C4-2B (cell line): ENCODE measurements around the gene KRT79.
A peak's percentile ranks its signal among the peaks of the same experiment; 100 is the strongest.

Experiments used
- H3K27ac ChIP-seq: fragments of 450-650 bp; 2 replicates; pipeline ENCODE4 v1.5.1; 2017
- ZFX ChIP-seq: fragments of 450-650 bp; IDR thresholded peaks from 2 replicates; pipeline ENCODE4 v1.6.1; 2017
- TF ChIP-seq, protein P1 (sequence below): fragments of 450-650 bp; conservative IDR thresholded peaks from 2 replicates; pipeline ENCODE4 v1.5.1; 2017; ENCODE audit warnings: mild to moderate bottlenecking

The KRT79 gene

DNA sequence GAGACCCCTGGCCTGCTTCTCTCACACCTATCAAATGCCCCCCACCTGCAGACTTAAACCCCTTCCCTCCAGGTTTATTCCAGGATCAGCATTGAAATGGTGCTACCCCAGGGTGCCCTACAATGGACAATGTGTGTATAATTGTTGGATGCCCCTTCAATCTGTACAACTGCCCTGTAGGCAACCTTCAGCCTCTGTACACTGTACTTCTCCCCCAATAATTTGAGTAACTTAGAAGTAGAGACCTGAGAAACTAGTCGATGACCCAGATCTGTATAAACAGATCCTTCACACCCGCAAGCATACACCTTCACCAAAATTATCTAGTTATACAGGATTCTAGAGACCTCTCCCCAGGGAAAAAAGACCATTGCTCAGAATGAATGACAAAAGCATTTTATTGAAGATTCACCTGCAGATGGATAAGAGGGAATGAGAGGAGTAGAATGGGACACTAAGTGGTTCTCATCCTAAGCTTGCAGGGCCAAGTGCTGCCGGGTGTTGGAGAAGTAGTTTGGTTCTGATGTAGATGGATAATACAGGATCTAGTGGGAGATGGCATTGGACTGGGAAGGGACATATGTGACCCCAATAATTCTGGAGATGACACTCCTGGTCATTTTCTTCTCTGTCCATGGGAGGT is 27.8 kb downstream of the KRT79 start:
- H3K27ac ChIP-seq: no peak overlapping the region
- no peak for TF ChIP-seq ZFX
- TF ChIP-seq, protein P1, sequence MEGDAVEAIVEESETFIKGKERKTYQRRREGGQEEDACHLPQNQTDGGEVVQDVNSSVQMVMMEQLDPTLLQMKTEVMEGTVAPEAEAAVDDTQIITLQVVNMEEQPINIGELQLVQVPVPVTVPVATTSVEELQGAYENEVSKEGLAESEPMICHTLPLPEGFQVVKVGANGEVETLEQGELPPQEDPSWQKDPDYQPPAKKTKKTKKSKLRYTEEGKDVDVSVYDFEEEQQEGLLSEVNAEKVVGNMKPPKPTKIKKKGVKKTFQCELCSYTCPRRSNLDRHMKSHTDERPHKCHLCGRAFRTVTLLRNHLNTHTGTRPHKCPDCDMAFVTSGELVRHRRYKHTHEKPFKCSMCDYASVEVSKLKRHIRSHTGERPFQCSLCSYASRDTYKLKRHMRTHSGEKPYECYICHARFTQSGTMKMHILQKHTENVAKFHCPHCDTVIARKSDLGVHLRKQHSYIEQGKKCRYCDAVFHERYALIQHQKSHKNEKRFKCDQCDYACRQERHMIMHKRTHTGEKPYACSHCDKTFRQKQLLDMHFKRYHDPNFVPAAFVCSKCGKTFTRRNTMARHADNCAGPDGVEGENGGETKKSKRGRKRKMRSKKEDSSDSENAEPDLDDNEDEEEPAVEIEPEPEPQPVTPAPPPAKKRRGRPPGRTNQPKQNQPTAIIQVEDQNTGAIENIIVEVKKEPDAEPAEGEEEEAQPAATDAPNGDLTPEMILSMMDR: no peak

DNA sequence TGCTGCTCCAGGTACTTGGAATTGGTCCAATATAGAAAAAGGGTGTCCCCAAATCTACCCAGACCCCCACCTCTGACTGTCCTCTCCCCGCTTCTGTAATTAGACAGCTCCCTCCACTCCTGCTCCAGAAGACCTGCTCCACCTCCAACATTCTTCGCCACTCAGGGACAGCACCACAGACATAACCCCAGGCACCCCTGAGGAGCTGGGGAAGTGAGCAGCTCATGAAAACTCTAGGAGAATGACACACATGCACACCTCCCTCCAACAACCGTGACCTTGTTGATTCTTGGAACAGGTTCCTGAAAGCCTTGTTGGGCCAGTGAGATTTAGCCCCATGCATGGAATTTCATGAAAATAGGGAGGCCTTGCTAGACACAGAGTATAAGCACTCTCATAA is 28.4 kb downstream of the KRT79 start:
- no peak overlapping the region for H3K27ac ChIP-seq
- no peak for TF ChIP-seq ZFX
- TF ChIP-seq, protein P1: no peak

DNA sequence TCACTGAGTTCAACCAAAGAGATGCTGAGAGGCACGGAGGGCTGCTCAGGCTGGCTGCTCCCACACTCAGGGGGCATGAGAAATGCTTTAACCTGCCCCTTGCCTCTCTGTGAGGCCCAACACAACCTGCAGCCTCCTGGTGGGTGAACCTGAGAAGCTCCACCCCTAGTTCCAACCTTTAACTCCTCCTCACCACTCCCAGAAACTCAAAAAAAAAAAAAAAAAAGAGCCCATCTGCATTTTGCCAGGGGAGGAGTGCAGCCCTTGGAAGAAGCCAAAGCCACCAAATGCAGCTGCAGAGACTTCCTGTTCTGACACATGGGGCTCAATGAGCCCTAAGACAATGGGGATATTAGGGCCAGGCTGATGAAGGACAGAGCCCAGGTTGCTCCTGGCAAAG is 29.1 kb downstream of the KRT79 start:
- TF ChIP-seq, protein P1: no peak
- no peak for TF ChIP-seq ZFX
- H3K27ac ChIP-seq: no peak overlapping the region

DNA sequence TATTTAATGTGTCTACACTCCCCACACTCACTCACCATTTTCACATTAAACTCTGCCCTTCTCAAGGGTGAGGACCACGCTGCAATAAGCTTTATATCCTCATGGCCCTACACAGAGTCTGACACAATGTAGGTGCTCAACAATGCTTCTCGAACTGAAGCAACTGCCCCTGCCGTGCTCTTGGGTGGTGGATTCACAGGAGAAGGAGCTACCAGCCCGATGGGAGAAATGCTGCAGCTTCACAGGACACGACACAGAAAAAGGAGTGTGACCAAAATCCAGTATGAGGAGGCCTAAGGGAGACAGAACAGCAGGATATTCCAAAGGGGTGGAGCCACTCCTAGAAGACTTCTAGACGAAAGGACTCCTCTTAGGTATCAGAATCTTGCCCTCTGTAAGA is 31.7 kb downstream of the KRT79 start:
- TF ChIP-seq, protein P1: no peak
- TF ChIP-seq ZFX: no peak

DNA sequence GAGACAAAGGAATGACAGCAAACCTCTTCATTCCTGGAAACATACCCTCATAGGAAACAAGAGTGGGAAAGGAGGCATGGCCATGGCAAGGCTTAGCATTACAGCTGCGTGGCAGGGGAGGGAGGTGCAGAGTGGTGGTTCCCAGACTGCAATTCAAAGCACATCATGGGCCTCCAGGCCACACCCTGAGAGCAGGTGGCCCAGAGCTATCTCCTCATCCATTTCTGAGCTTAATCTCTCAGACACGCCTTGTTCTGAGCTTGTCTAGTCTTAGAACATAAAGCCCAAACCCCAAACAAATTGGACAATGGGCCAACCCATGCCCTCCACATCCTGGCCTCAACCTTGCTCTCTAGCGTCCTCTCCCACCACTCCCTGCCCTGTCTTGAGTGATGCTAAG is 32.3 kb downstream of the KRT79 start:
- TF ChIP-seq, protein P1: no peak
- TF ChIP-seq ZFX: no peak

More for the DNA sequence above, 31.7 kb downstream of the KRT79 start:
- no peak overlapping the region for H3K27ac ChIP-seq

DNA sequence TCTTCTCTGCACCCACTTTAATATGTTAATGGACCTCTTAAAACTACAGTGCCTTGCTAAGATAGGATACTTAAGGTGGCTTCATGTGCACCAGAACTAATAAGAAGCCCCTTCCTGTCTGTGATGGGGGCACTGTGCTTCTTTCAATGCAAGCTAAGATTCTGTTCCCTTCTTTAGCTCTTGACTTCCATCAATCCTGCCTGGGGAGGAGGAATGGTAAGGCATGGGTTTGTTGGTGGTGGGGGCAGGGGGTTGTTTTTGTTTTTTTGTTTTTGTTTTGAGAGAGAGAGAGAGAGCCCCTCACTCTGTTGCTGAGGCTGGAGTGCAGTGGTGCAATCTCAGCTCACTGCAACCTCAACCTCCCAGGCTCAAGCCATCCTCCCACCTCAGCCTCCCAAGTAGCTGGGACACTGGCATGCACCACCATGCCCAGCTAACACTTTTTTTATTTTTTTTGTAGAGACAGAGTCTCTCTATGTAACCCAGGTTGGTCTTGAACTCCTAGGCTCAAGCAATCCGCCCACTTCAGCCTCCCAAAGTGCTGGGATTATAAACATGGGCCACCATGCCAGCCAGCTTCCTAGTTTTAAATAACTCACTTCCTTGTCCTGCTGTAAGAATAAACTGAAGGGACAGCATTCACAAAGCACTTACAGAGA is 33.7 kb downstream of the KRT79 start:
- TF ChIP-seq, protein P1: no peak
- TF ChIP-seq ZFX: no peak
- H3K27ac ChIP-seq: peak overlapping the region; percentile 65

More for the DNA sequence above, 32.3 kb downstream of the KRT79 start:
- peak overlapping the region; percentile 65 for H3K27ac ChIP-seq

DNA sequence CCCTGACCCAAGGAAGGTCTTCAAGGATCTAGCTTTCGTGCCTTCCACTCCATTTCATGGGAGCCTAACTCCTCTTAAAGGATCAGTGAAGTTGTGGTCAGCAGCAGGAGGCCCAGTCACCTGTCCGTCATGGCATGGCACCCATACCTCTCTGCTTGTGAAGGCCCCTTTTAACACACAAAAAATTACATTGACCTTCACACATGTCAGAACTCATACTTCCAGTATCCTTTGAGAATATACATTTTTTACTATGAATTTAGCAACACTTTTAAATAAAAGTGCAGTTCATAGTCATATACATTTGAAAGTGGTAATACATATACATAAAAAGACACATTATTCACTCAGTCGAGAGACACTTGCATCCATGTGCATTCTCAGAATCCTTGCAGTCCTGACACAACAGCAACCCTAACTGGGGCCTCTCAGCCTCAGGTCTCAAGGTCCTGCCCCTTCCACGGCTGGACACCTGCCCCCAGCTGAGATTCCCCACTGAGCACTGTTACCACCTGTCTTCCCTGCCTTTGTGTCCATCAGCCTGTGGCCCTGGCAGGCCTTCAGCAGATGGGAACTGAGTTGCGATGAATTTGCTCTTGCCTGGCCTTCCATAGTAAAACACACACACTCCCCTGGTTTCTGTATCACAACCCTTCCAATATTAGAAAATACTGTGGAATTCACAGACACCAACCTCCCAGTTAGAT is 34.5 kb downstream of the KRT79 start:
- peak overlapping the region; percentile 65; the same call in 1 of the 2 replicates for H3K27ac ChIP-seq
- TF ChIP-seq, protein P1: no peak
- TF ChIP-seq ZFX: no peak
